ENCODE results near the gene CHRNA9.

CHRNA9 gene

GRCh38 chr4:40399578-40399977 is 64.4 kb downstream of the CHRNA9 start:
- H3K4me3 ChIP-seq (ENCODE audit: low read length): no peak overlapping the region
- DNase-seq (ENCODE audit: low read depth): no peak
- no peak for TF ChIP-seq CTCF (conservative IDR thresholded peaks at IDR 0.05; ENCODE audit: low read length)

GRCh38 chr4:40401096-40401495 is 66.0 kb downstream of the CHRNA9 start:
- no peak overlapping the region for H3K4me3 ChIP-seq (ENCODE audit: low read length)
- no peak for DNase-seq (ENCODE audit: low read depth)
- TF ChIP-seq CTCF (conservative IDR thresholded peaks at IDR 0.05; ENCODE audit: low read length): no peak

GRCh38 chr4:40401631-40402030 is 66.5 kb downstream of the CHRNA9 start:
- TF ChIP-seq CTCF (conservative IDR thresholded peaks at IDR 0.05; ENCODE audit: low read length): no peak
- no peak for DNase-seq (ENCODE audit: low read depth)
- no peak overlapping the region for H3K4me3 ChIP-seq (ENCODE audit: low read length)

- no peak overlapping the region for H3K4me3 ChIP-seq (ENCODE audit: low read length)
- TF ChIP-seq CTCF (conservative IDR thresholded peaks at IDR 0.05; ENCODE audit: low read length): no peak
- DNase-seq (ENCODE audit: low read depth): no peak
Observed at GRCh38 chr4:40402556-40402955, 67.4 kb downstream of the CHRNA9 start.

- no peak for DNase-seq (ENCODE audit: low read depth)
- TF ChIP-seq CTCF (conservative IDR thresholded peaks at IDR 0.05; ENCODE audit: low read length): no peak
Observed at GRCh38 chr4:40403081-40403480, 67.9 kb downstream of the CHRNA9 start.

More at GRCh38 chr4:40403081-40403480, 67.9 kb downstream of the CHRNA9 start:
- no peak overlapping the region for H3K4me3 ChIP-seq (ENCODE audit: low read length)
